B cell (primary cell): ENCODE data around the gene ABHD6. TPM values are rescaled to one million over a fixed set of nuclear protein-coding genes. Genes with fewer than 3 reads are reported as not detected.

ENCODE experiments used
- ATAC-seq: fragments of 200-7000 bp; cut with Tn5 transposase; one replicate; pipeline ENCODE4 v1.10.0; 2021; ENCODE audit warnings: low read depth, mild to moderate bottlenecking, moderate number of reproducible peaks, moderate library complexity
- CTCF ChIA-PET: fragments of 350-600 bp; sonication (Branson Sonifier 250); formaldehyde crosslinking; loops from one replicate; lab custom pipeline; 2021; ENCODE audit warnings: antibody characterized with exemption, inconsistent platforms; lab: Charles Lee
- POLR2A ChIA-PET: fragments of 350-600 bp; sonication (Branson Sonifier 250); formaldehyde crosslinking; loops from one replicate; lab custom pipeline; 2021; ENCODE audit warnings: antibody characterized with exemption; lab: Charles Lee
- DNase-seq: peaks from one replicate; pipeline ENCODE4 v3.0.0; 2013
- H2AFZ ChIP-seq: 2 replicates; pipeline ENCODE4 v1.6.1; 2012; ENCODE audit warnings: mild to moderate bottlenecking, low read depth, low read length; ENCODE audit not compliant: insufficient read depth, poor library complexity, severe bottlenecking
- H3K27ac ChIP-seq, 2 donors: 1 replicate in 1 of 2; 2 replicates in 1 of 2; pipeline ENCODE4 v1.5.1; 2012 to 2013; ENCODE audit warnings: low read length in 2 of 2, mild to moderate bottlenecking in 2 of 2, moderate library complexity in 1 of 2
- H3K27me3 ChIP-seq, 4 experiments: fragments of 200-600 bp in 1 of 4; sonication (generic) in 1 of 4; replicated peaks in 1 of 4; 1 replicate in 2 of 4; 2 replicates in 2 of 4; pipeline versions ENCODE4 v1.6.1 to v1.7.0; 2013 to 2016; ENCODE audit warnings: low read length in 3 of 4, mild to moderate bottlenecking in 2 of 4, mixed read lengths in 1 of 4, moderate library complexity in 1 of 4; ENCODE audit not compliant: insufficient read depth in 4 of 4, control insufficient read depth in 3 of 4; ENCODE audit errors: control extremely low read depth in 1 of 4
- H3K36me3 ChIP-seq, 2 experiments: replicated peaks in 1 of 2; 1 replicate in 1 of 2; 2 replicates in 1 of 2; pipeline versions ENCODE4 v1.6.1 to v1.7.1; 2013; ENCODE audit warnings: low read length in 1 of 2; ENCODE audit not compliant: insufficient read depth in 2 of 2, control insufficient read depth in 1 of 2; ENCODE audit errors: control extremely low read depth in 1 of 2, extremely low read depth in 1 of 2
- H3K4me1 ChIP-seq, 2 donors: fragments of 200-600 bp in 1 of 2; sonication (generic) in 1 of 2; 1 replicate in 1 of 2; 2 replicates in 1 of 2; pipeline versions ENCODE4 v1.5.1 to v1.6.1; 2013 to 2017; ENCODE audit warnings: low read length in 2 of 2; ENCODE audit not compliant: control insufficient read depth in 2 of 2, insufficient read depth in 2 of 2
- H3K4me2 ChIP-seq: replicated peaks from 2 replicates; pipeline ENCODE3; 2012; ENCODE audit warnings: mild to moderate bottlenecking, low read depth, low read length; ENCODE audit not compliant: poor library complexity, severe bottlenecking
- H3K4me3 ChIP-seq, 5 experiments: fragments of 200-600 bp in 1 of 5; sonication (generic) in 1 of 5; 1 replicate in 3 of 5; 2 replicates in 2 of 5; pipeline versions ENCODE4 v1.5.1 to v1.7.0; 2011 to 2016; ENCODE audit warnings: low read length in 4 of 5, mild to moderate bottlenecking in 4 of 5, low read depth in 2 of 5, control low read depth in 1 of 5, moderate library complexity in 1 of 5; ENCODE audit not compliant: insufficient read depth in 1 of 5; ENCODE audit errors: control extremely low read depth in 1 of 5, extremely low read depth in 1 of 5
- H3K79me2 ChIP-seq: fragments of 200-600 bp; sonication (generic); one replicate; pipeline ENCODE4 v1.6.0; 2016; ENCODE audit warnings: low read length; ENCODE audit not compliant: control insufficient read depth, insufficient read depth
- H3K9ac ChIP-seq: fragments of 200-600 bp; sonication (generic); 2 replicates; pipeline ENCODE4 v1.6.1; 2017; ENCODE audit warnings: mild to moderate bottlenecking, low read length, moderate library complexity
- H3K9me3 ChIP-seq, 3 donors: one replicate each; pipeline versions ENCODE4 v1.6.1 to v1.7.1; 2013; ENCODE audit warnings: low read length in 2 of 3; ENCODE audit not compliant: control insufficient read depth in 2 of 3, insufficient read depth in 1 of 3; ENCODE audit errors: control extremely low read depth in 1 of 3
- H4K20me1 ChIP-seq: 2 replicates; pipeline ENCODE4 v1.6.0; 2012; ENCODE audit warnings: mild to moderate bottlenecking, low read length; ENCODE audit not compliant: insufficient read depth, control insufficient read depth, poor library complexity, severe bottlenecking
- H3K27ac Mint-ChIP-seq: one replicate; pipeline ENCODE4 v1.8.0; 2021; ENCODE audit warnings: mixed read lengths
- H3K27me3 Mint-ChIP-seq: one replicate; pipeline ENCODE4 v1.8.0; 2021; ENCODE audit warnings: mixed read lengths
- H3K4me1 Mint-ChIP-seq: one replicate; pipeline ENCODE4 v1.8.0; 2021; ENCODE audit warnings: mixed read lengths
- H3K4me3 Mint-ChIP-seq: one replicate; pipeline ENCODE4 v1.8.0; 2021; ENCODE audit warnings: mixed read lengths
- H3K9me3 Mint-ChIP-seq: one replicate; pipeline ENCODE4 v1.8.0; 2022; ENCODE audit warnings: mixed read lengths; ENCODE audit not compliant: insufficient read depth
- EZH2 ChIP-seq: IDR thresholded peaks from 2 replicates; pipeline ENCODE4 v1.6.1; 2012; ENCODE audit warnings: borderline replicate concordance, low read depth, mild to moderate bottlenecking, moderate library complexity, low read length; ENCODE audit not compliant: insufficient read depth, poor library complexity, severe bottlenecking
- WGBS: methylation state at CpG from one replicate; pipeline ENCODE4 v1.1.5; 2013; ENCODE audit warnings: missing lambda C conversion rate; ENCODE audit not compliant: insufficient coverage; 5-methylcytosine and 5-hydroxymethylcytosine counted together
- intact Hi-C: fragments of 100-400 bp; cut with micrococcal nuclease; formaldehyde crosslinking; loops from one replicate; pipeline ENCODE4 v1.10.0; 2022
- polyA plus RNA-seq: library from polyadenylated mRNA; depleted of rRNA; stranded (reverse); fragments of >200 nt; gene quantifications from 2 replicates; pipeline ENCODE4 v1.2.3, GENCODE V29; 2012
- total RNA-seq, 2 donors: library from RNA; stranded (reverse); fragments of 120-200 nt in 1 of 2; gene quantifications; 1 replicate in 1 of 2; 2 replicates in 1 of 2; pipeline versions ENCODE4 v1.2.3 to v1.2.4, GENCODE V29; 2013 to 2022
- TF ChIP-seq, protein P1 (sequence below): fragments of 200-600 bp; IDR thresholded peaks from one replicate; pipeline ENCODE4 v1.8.0; 2022; ENCODE audit warnings: antibody characterized with exemption, mild to moderate bottlenecking

ABHD6 gene
- total and polyA plus RNA-seq, 2 donors (not counting 1 experiment from before 2014, with no cell fraction given) = 4.5 to 24.2 TPM

DNA sequence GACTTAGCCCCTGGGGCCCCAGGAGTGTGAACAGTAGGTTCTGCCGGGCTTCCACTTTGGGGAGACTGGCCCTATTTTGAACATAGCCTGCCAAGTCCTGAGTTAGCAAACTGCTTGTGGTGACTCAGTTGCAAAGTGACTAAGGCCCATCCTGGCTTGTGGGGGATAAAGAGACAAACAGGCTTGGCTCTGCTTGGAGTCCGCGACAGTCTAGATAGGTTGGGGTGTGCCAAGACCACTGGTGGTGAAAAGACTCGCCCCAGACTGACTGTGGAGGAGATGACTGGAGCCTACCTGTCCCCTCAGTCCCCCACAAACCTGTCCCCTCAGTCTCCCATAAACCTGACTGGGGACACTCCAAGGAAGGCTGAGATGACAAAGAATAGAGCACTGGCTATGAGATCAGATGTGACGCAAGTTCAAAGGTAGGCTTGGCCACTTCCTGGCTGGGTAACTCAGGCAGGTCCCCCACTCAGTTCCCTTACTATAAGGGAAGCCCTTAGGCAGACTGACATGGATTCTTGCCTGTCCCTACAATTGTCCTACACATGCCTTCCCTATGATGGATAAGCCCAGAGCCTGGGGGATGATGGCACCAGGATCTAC is 31.1 kb upstream of the ABHD6 start:
- Mint-ChIP-seq H3K4me1 (peaks cover 30% of the 10 kb centered on the region), H3K27me3 (no peaks in the 10 kb centered on the region), H3K4me3 (no peak overlapping the region), H3K9me3 (no peaks in the 10 kb centered on the region), H3K27ac (no peak overlapping the region)
- TF ChIP-seq, protein P1, sequence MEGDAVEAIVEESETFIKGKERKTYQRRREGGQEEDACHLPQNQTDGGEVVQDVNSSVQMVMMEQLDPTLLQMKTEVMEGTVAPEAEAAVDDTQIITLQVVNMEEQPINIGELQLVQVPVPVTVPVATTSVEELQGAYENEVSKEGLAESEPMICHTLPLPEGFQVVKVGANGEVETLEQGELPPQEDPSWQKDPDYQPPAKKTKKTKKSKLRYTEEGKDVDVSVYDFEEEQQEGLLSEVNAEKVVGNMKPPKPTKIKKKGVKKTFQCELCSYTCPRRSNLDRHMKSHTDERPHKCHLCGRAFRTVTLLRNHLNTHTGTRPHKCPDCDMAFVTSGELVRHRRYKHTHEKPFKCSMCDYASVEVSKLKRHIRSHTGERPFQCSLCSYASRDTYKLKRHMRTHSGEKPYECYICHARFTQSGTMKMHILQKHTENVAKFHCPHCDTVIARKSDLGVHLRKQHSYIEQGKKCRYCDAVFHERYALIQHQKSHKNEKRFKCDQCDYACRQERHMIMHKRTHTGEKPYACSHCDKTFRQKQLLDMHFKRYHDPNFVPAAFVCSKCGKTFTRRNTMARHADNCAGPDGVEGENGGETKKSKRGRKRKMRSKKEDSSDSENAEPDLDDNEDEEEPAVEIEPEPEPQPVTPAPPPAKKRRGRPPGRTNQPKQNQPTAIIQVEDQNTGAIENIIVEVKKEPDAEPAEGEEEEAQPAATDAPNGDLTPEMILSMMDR = no peak
- no peak for TF ChIP-seq EZH2
- H2AFZ ChIP-seq = no peak overlapping the region
- ATAC-seq (no peak), DNase-seq (no peak)
- ChIA-PET CTCF (interaction anchor here (0.5 to 3.8 kb wide), 3 partner anchors 11 to 13 kb away, joined by 4 to 12 read pairs (median 11); no protein-coding TSS in a partner anchor), POLR2A (no interaction called here)
- no peaks in the 10 kb centered on the region for H3K79me2 ChIP-seq
- H3K4me2 ChIP-seq = no peak overlapping the region
- no peaks in the 10 kb centered on the region for H4K20me1 ChIP-seq
- H3K27me3 ChIP-seq = no peaks in the 10 kb centered on the region
- peaks cover 23 to 27% of the 10 kb centered on the region in 2 donors for H3K4me1 ChIP-seq
- WGBS = 96% methylated on average over 4 of the region's 5 CpGs
- H3K4me3 ChIP-seq = no peak overlapping the region
- no peaks in the 10 kb centered on the region for H3K36me3 ChIP-seq
- no peak overlapping the region for H3K9ac ChIP-seq
- no peaks in the 10 kb centered on the region for H3K9me3 ChIP-seq
- intact Hi-C loops = no loop called here
- no peak overlapping the region for H3K27ac ChIP-seq

DNA sequence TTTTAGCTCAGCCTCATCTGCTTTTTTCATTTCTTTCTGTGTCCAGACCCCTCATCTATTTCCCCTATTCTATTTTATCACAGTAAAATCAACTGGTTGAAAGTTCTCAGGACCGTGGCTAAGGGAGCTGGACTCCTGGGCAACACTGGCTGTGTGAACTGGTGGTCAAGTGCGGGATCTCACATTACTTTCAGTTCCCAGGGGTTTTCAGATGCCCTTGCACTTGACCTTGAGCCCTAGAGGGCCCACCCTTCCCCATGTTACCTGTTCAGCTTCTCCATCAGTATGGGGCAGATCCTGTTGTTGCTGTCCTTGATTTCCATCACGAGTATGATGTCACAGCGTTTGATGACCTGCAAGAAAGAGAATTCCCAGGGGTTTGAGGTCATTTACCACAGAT is 29.6 kb upstream of the ABHD6 start:
- Histone ChIP-seq H3K36me3 (no peaks in the 10 kb centered on the region), H3K9me3 (no peaks in the 10 kb centered on the region), H3K27ac (no peak overlapping the region), H3K79me2 (no peaks in the 10 kb centered on the region), H3K4me2 (no peak overlapping the region), H3K4me1 (peaks cover 10 to 14% of the 10 kb centered on the region in 2 donors), H3K27me3 (no peaks in the 10 kb centered on the region), H3K9ac (no peak overlapping the region), H3K4me3 (no peak overlapping the region), H2AFZ (no peak overlapping the region), H4K20me1 (no peaks in the 10 kb centered on the region)
- ChIA-PET POLR2A (no interaction called here), CTCF (interaction anchor here (0.9 to 12.6 kb wide), 7 partner anchors 9 to 98 kb away, joined by 3 to 336 read pairs (median 3); partner anchors contain the start of genes HTD2 and RPP14)
- 89% methylated on average over 2 of the region's 4 CpGs for whole genome bisulfite sequencing
- H3K27me3 Mint-ChIP-seq = no peaks in the 10 kb centered on the region
- DNase-seq (no peak), ATAC-seq (no peak)
- peaks cover 20% of the 10 kb centered on the region for H3K4me1 Mint-ChIP-seq
- H3K27ac Mint-ChIP-seq = no peak overlapping the region
- H3K9me3 Mint-ChIP-seq = no peaks in the 10 kb centered on the region
- H3K4me3 Mint-ChIP-seq = no peak overlapping the region
- intact Hi-C loops = no loop called here
- TF ChIP-seq, protein P1 = no peak
